ENCODE data around the gene RTEL1.

GRCh38 chr20:63732118-63733095, 74.3 kb downstream of the RTEL1 start:
- TF ChIP-seq CTCF (conservative IDR thresholded peaks at IDR 0.05 in 1 of 2, IDR thresholded peaks at IDR 0.05 in 1 of 2; ENCODE audit: extremely low read depth in 1 of 2, insufficient read depth in 1 of 2, low read depth in 1 of 2, low read length in 2 of 2) (no peak), EZH2 (IDR thresholded peaks at IDR 0.05; ENCODE audit: borderline replicate concordance, low read length) (no peak)
